Calu3 (cell line): Measurements from ENCODE around the gene NUFIP1. TPM values are rescaled to one million over a fixed set of nuclear protein-coding genes. Genes with fewer than 3 reads are reported as not detected.
A peak's percentile ranks its signal among the peaks of the same experiment; 100 is the strongest.

ENCODE experiments used
- Bru-seq: library from RNA; stranded (reverse); fragments of 400-500 nt; gene quantifications from one replicate; lab custom pipeline; 2021; lab: Mats Ljungman, UMichigan
- BruChase-seq, 2 experiments: library from RNA; stranded (reverse); fragments of 400-500 nt; gene quantifications; one replicate each; lab custom pipeline; 2021; lab: Mats Ljungman, UMichigan
- BruUV-seq: library from RNA; stranded (reverse); fragments of 400-500 nt; replicated peaks from 2 replicates; lab custom pipeline; 2021; lab: Mats Ljungman, UMichigan
- CTCF ChIA-PET: fragments of 300-600 bp; sonication (Branson Sonifier 250); formaldehyde crosslinking; loops from one replicate; lab custom pipeline; 2022; ENCODE audit warnings: antibody characterized with exemption; lab: Charles Lee
- DNase-seq: peaks from one replicate; pipeline ENCODE4 v3.0.0; 2022
- H3K27ac Mint-ChIP-seq: one replicate; pipeline ENCODE4 v1.8.0; 2022; ENCODE audit warnings: mixed read lengths; ENCODE audit not compliant: unreplicated experiment
- H3K27me3 Mint-ChIP-seq: one replicate; pipeline ENCODE4 v1.8.0; 2022; ENCODE audit warnings: mixed read lengths; ENCODE audit not compliant: unreplicated experiment
- H3K36me3 Mint-ChIP-seq: one replicate; pipeline ENCODE4 v1.8.0; 2022; ENCODE audit warnings: mild to moderate bottlenecking, moderate library complexity, mixed read lengths; ENCODE audit not compliant: insufficient read depth, unreplicated experiment
- H3K4me1 Mint-ChIP-seq: one replicate; pipeline ENCODE4 v1.8.0; 2022; ENCODE audit warnings: mild to moderate bottlenecking, low read depth, mixed read lengths; ENCODE audit not compliant: unreplicated experiment
- H3K4me3 Mint-ChIP-seq: one replicate; pipeline ENCODE4 v1.8.0; 2022; ENCODE audit warnings: mild to moderate bottlenecking, low read depth, moderate library complexity, mixed read lengths; ENCODE audit not compliant: unreplicated experiment
- H3K9me3 Mint-ChIP-seq: one replicate; pipeline ENCODE4 v1.8.0; 2022; ENCODE audit warnings: low read depth, mixed read lengths; ENCODE audit not compliant: unreplicated experiment
- intact Hi-C: fragments of 100-400 bp; cut with micrococcal nuclease; formaldehyde crosslinking; loops from one replicate; pipeline ENCODE4 v1.10.0; 2022; ENCODE audit not compliant: unreplicated experiment
- long read RNA-seq: library from polyadenylated mRNA; stranded (forward); transcript quantifications from one replicate; pipeline ENCODE4 v2.0.0, GENCODE V29; 2022
- total RNA-seq: library from RNA; stranded (reverse); gene quantifications from 2 replicates; pipeline ENCODE4 v1.2.3, GENCODE V29; 2022
- TF ChIP-seq, protein P1 (sequence below): fragments of 200-600 bp; IDR thresholded peaks from one replicate; pipeline ENCODE4 v1.8.0; 2022; ENCODE audit warnings: antibody characterized with exemption; ENCODE audit not compliant: unreplicated experiment

NUFIP1 gene
- total RNA-seq (6.6 TPM in 2 replicates), Bru-seq, nascent RNA (percentile 74 among the genes with signal in this experiment), BruChase-seq, experiment 1, labeled RNA remaining after a 6-hour chase (percentile 52 among the genes with signal in this experiment), BruChase-seq, experiment 2, labeled RNA remaining after a 2-hour chase (percentile 55 among the genes with signal in this experiment)
- long read RNA-seq, transcript NUFIP1-201 (10 exons, 3,492 nt): major isoform, 17 of 17 reads
- long read RNA-seq, partial matches to known transcripts: 0 of 17 reads
- long read RNA-seq, other reads (novel, unspliced or antisense): 0 of 17 reads

DNA sequence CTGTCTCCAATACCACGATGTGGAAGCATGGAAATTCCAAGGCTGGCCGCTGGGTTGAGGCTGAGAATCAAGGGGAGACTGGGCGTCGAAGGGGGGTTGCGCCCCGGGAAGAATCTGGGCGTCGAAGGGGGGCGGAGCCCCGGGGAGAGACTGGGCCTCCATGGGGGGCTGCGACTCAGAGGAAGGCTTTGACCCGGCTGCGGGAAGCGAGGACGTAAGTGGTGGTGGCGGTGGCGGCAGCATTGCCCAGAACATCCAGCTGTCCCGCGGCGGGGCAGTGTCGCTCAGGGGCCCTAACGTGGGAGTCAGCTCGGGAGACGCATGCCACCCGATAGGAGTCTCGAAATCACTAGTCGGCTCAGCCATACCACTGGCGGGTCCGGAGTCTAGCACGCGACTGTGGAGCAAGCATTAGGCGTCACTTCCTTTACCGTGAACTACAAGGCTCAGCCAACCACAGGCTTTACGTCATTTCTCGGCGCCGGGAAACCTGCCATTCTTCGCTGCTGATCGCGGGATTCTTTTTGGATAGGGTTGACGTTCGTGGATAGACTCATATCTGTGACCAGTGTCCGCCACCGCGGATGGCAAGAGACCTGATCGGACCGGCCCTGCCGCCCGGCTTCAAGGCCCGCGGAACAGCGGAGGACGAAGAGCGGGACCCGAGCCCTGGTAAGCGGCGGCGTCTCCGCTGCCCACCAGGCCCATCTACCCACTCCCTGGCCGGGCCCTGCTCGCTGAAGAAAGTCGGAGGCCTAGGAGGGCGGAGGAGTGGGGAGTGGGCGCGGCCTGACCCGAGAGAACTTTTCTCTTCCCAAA, at the start of gene NUFIP1, which contains the start of gene GPALPP1:
Gene NUFIP1 (minus strand): TSS at position 401 of the 819 bp plus-strand sequence. CDS start 35 bp downstream, at position 366.
Gene GPALPP1 (plus strand): TSS at position 468 of the 819 bp plus-strand sequence. CDS start 117 bp downstream, at position 585.
- Mint-ChIP-seq H3K27ac (peak within 1 kb of the TSS; percentile 99), H3K9me3 (no peaks in the 10 kb centered on the region)
- no TSS peak for BruUV-seq

DNA sequence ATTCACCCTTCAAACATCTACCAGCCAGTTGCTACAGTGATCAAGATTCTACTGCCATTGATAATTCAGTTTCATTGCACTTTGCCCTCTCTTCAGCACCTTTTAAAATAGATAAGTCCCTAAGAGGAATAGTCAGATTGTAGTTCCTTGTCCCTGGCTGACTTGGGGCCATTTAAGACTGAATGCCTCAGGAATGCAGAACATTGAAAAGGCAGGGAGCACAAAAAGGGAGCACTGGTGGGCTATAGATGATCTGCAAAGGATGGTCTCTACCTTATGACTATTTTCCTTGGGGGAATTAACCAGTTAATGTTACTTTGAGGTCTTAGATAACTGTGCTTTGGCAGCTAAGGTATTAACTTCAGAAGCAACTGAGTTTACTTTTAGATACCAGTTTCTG, 46.9 kb upstream of the NUFIP1 start:
- Mint-ChIP-seq H3K36me3 (no peaks in the 10 kb centered on the region), H3K27ac (no peak overlapping the region), H3K9me3 (no peaks in the 10 kb centered on the region), H3K4me3 (no peak overlapping the region), H3K4me1 (no peaks in the 10 kb centered on the region), H3K27me3 (no peaks in the 10 kb centered on the region)
- BruUV-seq: no TSS peak
- no peak for DNase-seq
- TF ChIP-seq, protein P1, sequence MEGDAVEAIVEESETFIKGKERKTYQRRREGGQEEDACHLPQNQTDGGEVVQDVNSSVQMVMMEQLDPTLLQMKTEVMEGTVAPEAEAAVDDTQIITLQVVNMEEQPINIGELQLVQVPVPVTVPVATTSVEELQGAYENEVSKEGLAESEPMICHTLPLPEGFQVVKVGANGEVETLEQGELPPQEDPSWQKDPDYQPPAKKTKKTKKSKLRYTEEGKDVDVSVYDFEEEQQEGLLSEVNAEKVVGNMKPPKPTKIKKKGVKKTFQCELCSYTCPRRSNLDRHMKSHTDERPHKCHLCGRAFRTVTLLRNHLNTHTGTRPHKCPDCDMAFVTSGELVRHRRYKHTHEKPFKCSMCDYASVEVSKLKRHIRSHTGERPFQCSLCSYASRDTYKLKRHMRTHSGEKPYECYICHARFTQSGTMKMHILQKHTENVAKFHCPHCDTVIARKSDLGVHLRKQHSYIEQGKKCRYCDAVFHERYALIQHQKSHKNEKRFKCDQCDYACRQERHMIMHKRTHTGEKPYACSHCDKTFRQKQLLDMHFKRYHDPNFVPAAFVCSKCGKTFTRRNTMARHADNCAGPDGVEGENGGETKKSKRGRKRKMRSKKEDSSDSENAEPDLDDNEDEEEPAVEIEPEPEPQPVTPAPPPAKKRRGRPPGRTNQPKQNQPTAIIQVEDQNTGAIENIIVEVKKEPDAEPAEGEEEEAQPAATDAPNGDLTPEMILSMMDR: no peak
- CTCF ChIA-PET: no interaction called here
- intact Hi-C loops: no loop called here

More for the DNA sequence above, at the start of gene NUFIP1, which contains the start of gene GPALPP1:
- DNase-seq: peak; percentile 83
- CTCF ChIA-PET: no interaction called here
- Mint-ChIP-seq H3K27me3 (no peaks in the 10 kb centered on the region), H3K4me1 (peaks cover 21% of the 10 kb centered on the region), H3K36me3 (peaks cover 26% of the 10 kb centered on the region), H3K4me3 (peak within 1 kb of the TSS; percentile 99)
- TF ChIP-seq, protein P1: no peak
- intact Hi-C loops: no loop called here

DNA sequence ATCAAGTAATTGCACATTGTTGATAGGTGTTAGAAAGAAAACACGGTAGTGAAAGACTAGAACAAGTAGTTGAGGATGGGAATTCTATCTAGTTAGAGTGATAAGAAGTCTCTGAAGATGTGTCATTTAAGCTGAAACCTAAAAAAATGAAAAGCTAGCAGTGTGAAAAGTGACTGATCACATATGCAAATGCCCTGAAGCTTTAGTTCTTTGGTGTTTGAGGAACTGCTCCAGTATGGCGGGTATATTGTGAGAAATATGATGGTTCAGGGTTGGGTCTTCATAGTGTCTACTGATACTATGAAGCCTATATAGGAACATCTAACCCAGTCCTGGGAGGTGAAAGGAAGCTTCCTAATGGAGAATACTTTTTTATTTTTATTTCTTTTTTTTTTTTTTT, 45.1 kb upstream of the NUFIP1 start:
- Mint-ChIP-seq H3K4me3 (no peak overlapping the region), H3K27ac (no peak overlapping the region), H3K36me3 (no peaks in the 10 kb centered on the region), H3K27me3 (no peaks in the 10 kb centered on the region), H3K9me3 (no peaks in the 10 kb centered on the region), H3K4me1 (no peaks in the 10 kb centered on the region)
- TF ChIP-seq, protein P1: no peak
- DNase-seq: no peak
- CTCF ChIA-PET: no interaction called here
- intact Hi-C loops: no loop called here
- BruUV-seq: no TSS peak

DNA sequence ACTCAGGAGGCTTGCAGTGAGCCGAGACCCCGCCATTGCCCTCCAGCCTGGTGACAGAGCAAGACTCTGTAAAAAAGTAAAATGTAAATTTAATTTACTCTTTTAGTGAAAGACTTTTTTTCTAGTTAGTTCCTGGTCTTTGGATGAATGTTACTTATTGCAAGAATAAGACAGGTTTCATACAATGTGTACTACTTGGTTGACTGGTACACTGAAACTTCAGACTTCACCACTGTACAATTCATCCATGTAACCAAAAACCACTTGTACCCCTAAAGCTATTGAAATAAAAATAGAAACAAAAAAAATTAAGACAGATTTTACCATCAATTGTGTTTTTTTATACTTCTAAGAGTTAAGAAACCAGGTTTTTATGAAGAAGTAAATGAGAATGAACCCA, 35.6 kb upstream of the NUFIP1 start:
- no peak for DNase-seq
- no peak overlapping the region for H3K27ac Mint-ChIP-seq
- intact Hi-C loops: no loop called here
- H3K36me3 Mint-ChIP-seq: no peaks in the 10 kb centered on the region
- no peaks in the 10 kb centered on the region for H3K9me3 Mint-ChIP-seq
- no peaks in the 10 kb centered on the region for H3K27me3 Mint-ChIP-seq
- CTCF ChIA-PET: no interaction called here
- TF ChIP-seq, protein P1: no peak
- H3K4me1 Mint-ChIP-seq: no peaks in the 10 kb centered on the region
- BruUV-seq: no TSS peak
- no peak overlapping the region for H3K4me3 Mint-ChIP-seq
